ENCODE results near the gene SLC18A3. TPM values are rescaled to one million over a fixed set of nuclear protein-coding genes. Genes with fewer than 3 reads are reported as not detected.

SLC18A3 gene
- total RNA-seq, 2 donors from 2014 or later, result not detected

DNA sequence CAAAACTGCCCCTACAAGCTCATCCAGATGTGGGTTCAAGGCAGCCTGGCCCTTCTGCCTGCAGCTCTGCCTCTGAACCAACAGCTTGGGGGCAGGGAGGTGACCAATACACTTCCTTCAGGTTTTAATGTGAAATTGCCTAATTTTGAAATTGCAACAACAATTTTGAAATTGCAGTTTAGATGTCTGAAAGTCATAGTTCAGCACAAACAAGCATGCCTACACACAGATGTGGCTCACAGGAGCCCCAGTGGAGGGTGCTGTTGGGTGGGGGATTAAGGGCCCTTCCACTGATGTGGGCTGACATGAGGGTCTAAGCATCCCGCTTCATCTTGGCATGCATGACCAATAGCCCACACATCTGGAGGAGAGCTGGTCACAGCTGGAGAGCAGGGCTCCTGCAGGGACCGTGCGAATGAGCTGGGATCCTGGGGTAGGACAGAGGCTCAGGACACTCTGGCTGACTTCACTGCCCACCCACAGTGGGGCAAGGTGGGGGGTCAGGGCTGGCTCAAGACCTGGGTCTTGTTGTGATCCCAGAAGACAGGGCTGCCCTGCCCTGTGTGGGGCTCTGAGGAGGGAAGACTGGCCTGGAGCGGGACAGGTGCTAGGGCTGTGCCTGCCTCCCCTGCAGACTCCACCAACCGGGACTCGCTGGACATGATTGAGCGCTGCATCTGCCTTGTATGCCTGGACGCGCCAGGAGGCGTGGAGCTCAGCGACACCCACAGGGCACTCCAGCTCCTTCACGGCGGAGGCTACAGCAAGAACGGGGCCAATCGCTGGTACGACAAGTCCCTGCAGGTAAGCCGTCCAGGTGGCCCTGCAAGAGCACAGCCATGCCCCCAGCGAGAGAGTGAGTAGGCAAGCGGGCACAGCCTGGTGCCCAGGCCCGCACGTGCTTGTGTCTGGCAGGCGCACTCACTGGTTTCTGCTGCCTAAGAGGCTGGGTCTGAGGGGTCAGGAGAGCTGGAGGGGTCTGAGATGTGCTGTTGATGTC lies 36.1 kb downstream of the SLC18A3 start:
- no peaks in the 10 kb centered on the region for H3K36me3 ChIP-seq
- DNase-seq (ENCODE audit: low spot score), result no peak

DNA sequence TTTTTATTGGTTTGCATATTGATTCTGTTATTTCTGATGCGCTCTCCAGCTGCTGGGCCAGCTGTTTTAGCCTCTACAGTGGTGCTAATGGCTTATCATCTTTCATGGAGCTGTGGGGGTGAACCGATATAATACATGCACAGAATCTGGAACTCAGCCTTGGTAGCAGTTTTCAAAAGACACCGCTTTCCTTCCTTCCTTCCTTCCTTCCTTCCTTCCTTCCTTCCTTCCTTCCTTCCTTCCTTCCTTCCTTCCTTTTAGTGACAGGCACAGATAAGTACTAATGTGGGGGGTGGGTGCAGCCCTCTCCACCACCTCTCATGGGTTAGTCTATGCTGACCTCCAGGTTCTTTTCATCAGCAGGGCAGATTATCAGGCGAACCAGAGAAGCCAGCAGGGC lies 37.4 kb downstream of the SLC18A3 start:
- Histone ChIP-seq H3K27ac (no peak overlapping the region), H3K27me3 (replicated peaks; ENCODE audit: insufficient read depth) (no peaks in the 10 kb centered on the region), H3K4me1 (replicated peaks) (no peaks in the 10 kb centered on the region), H3K9me3 (no peaks in the 10 kb centered on the region), H3K4me3 (no peak overlapping the region), H3K36me3 (no peaks in the 10 kb centered on the region)
- TF ChIP-seq, protein P1, sequence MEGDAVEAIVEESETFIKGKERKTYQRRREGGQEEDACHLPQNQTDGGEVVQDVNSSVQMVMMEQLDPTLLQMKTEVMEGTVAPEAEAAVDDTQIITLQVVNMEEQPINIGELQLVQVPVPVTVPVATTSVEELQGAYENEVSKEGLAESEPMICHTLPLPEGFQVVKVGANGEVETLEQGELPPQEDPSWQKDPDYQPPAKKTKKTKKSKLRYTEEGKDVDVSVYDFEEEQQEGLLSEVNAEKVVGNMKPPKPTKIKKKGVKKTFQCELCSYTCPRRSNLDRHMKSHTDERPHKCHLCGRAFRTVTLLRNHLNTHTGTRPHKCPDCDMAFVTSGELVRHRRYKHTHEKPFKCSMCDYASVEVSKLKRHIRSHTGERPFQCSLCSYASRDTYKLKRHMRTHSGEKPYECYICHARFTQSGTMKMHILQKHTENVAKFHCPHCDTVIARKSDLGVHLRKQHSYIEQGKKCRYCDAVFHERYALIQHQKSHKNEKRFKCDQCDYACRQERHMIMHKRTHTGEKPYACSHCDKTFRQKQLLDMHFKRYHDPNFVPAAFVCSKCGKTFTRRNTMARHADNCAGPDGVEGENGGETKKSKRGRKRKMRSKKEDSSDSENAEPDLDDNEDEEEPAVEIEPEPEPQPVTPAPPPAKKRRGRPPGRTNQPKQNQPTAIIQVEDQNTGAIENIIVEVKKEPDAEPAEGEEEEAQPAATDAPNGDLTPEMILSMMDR (IDR thresholded peaks at IDR 0.05), result no peak
- TF ChIP-seq POLR2A (IDR thresholded peaks at IDR 0.05), result no peak
- TF ChIP-seq POLR2AphosphoS5 (IDR thresholded peaks at IDR 0.05), result no peak
- intact Hi-C loops (cut with DNase I), result no loop called here
- DNase-seq (ENCODE audit: low spot score), result no peak
- 86% methylated on average over 4 of the region's 4 CpGs for WGBS

More for the DNA sequence above, 36.1 kb downstream of the SLC18A3 start:
- Histone ChIP-seq H3K27me3 (replicated peaks; ENCODE audit: insufficient read depth) (no peaks in the 10 kb centered on the region), H3K4me3 (no peak overlapping the region), H3K9me3 (no peaks in the 10 kb centered on the region), H3K27ac (no peak overlapping the region), H3K4me1 (replicated peaks) (no peaks in the 10 kb centered on the region)
- TF ChIP-seq, protein P1 (IDR thresholded peaks at IDR 0.05), result no peak
- no peak for TF ChIP-seq POLR2A (IDR thresholded peaks at IDR 0.05)
- TF ChIP-seq POLR2AphosphoS5 (IDR thresholded peaks at IDR 0.05), result no peak
- 71% methylated on average over 17 of the region's 22 CpGs for whole genome bisulfite sequencing
- intact Hi-C loops (cut with DNase I), result no loop called here

DNA sequence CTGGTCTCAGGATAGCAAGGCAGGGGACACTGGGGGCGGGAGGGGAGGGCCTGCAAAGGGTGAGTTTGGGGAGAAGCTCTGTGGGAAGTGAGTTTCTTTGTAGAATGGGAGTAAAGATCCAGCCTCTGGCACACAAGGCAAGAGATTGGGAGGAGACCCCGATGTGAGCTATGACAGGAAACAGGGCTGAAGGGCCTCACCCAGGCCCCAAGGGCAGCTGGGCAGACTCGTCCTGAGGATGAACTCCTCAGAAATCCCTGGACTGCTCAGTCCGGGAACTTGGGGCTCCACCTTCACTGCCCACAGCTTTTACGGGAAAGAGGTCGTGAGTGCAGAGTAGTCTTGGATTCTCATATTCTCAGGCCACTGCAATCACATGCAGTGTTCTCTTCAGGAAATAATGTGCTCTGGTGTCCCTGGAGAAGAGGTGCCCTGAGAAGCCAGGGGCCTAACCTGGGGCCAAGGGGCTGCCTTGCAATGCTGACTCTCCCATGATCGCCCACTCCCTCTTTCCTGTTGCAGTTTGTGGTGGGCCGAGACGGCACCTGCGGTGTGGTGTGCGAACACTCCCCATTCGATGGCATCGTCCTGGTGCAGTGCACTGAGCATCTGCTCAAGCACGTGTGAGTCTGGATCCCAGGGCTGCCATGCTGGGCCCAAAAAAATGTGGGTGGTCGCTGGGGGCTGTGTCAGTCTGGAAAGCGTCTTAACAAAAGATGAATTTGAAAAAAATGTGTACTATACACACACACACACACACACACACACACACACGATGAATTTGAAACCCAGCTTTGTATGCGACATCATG lies 38.1 kb downstream of the SLC18A3 start:
- H3K9me3 ChIP-seq, result no peaks in the 10 kb centered on the region
- no peak overlapping the region for H3K27ac ChIP-seq
- 75% methylated on average over 18 of the region's 18 CpGs for WGBS
- TF ChIP-seq POLR2A (IDR thresholded peaks at IDR 0.05) (no peak), POLR2AphosphoS5 (IDR thresholded peaks at IDR 0.05) (no peak)
- TF ChIP-seq, protein P1 (IDR thresholded peaks at IDR 0.05), result no peak
- no peak overlapping the region for H3K4me3 ChIP-seq
- intact Hi-C loops (cut with DNase I), result no loop called here
- no peaks in the 10 kb centered on the region for H3K27me3 ChIP-seq (replicated peaks; ENCODE audit: insufficient read depth)
- no peaks in the 10 kb centered on the region for H3K4me1 ChIP-seq (replicated peaks)
- no peaks in the 10 kb centered on the region for H3K36me3 ChIP-seq
- no peak for DNase-seq (ENCODE audit: low spot score)

DNA sequence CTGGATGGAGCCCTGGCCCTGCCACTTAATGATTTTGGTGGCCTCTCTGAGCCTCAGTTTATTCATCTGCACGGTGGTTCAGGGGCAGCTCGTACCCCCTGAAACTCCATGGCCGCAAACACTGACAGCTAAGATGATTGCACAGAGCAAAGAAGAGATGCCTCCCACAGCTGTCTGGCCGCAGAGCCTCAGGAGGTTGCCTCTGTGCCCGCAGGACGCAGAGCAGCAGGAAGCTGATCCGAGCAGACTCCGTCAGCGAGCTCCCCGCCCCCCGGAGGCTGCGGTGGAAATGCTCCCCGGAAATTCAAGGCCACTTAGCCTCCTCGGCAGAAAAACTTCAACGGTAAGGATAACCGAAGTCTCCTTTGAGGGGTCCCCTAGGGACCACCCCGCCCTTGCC lies 39.2 kb downstream of the SLC18A3 start:
- Histone ChIP-seq H3K36me3 (no peaks in the 10 kb centered on the region), H3K27me3 (replicated peaks; ENCODE audit: insufficient read depth) (no peaks in the 10 kb centered on the region), H3K4me3 (no peak overlapping the region), H3K27ac (no peak overlapping the region), H3K9me3 (no peaks in the 10 kb centered on the region), H3K4me1 (replicated peaks) (no peaks in the 10 kb centered on the region)
- intact Hi-C loops (cut with DNase I), result no loop called here
- TF ChIP-seq POLR2A (IDR thresholded peaks at IDR 0.05) (no peak), POLR2AphosphoS5 (IDR thresholded peaks at IDR 0.05) (no peak)
- TF ChIP-seq, protein P1 (IDR thresholded peaks at IDR 0.05), result no peak
- no peak for DNase-seq (ENCODE audit: low spot score)
- 15% methylated on average over 17 of the region's 17 CpGs for WGBS
